HCT116 (cell line): Measurements from ENCODE around the gene YKT6. TPM values are rescaled to one million over a fixed set of nuclear protein-coding genes. Genes with fewer than 3 reads are reported as not detected.

Experiments
- ATAC-seq: fragments of 200-7000 bp; cut with Tn5 transposase; 2 replicates; pipeline ENCODE4 v1.9.1; 2020; ENCODE audit warnings: mild to moderate bottlenecking, moderate library complexity
- BruUV-seq: library from RNA; stranded (reverse); fragments of 400-500 nt; replicated peaks from 2 replicates; lab custom pipeline; 2021; lab: Mats Ljungman, UMichigan
- CTCF ChIA-PET: fragments of 300-600 bp; sonication (Branson Sonifier 250); formaldehyde crosslinking; loops from one replicate; lab custom pipeline; 2021; ENCODE audit warnings: antibody characterized with exemption; lab: Charles Lee
- POLR2A ChIA-PET: fragments of 300-600, 350-600 bp; sonication (Branson Sonifier 250); formaldehyde crosslinking; loops from one replicate; lab custom pipeline; 2021; ENCODE audit warnings: antibody characterized with exemption; lab: Charles Lee
- RAD21 ChIA-PET, 2 experiments: fragments of 300-600 bp; sonication (Branson Sonifier 250); formaldehyde crosslinking; loops; one replicate each; lab custom pipeline; 2023; ENCODE audit warnings: low total read pairs in 2 of 2; ENCODE audit not compliant: uncharacterized antibody in 2 of 2, unreplicated experiment in 2 of 2, low non-redundant PET in 1 of 2; lab: Charles Lee
- DNase-seq: peaks from one replicate; pipeline ENCODE4 v3.0.0-alpha.2; 2010; ENCODE audit warnings: low read depth, low spot score
- H2AFZ ChIP-seq: fragments of 200-600 bp; shearing (Covaris generic), sonication (generic); 2 replicates; pipeline ENCODE4 v1.6.1; 2017; ENCODE audit warnings: low read depth, mixed run types, mixed read lengths, antibody characterized with exemption, low read length; ENCODE audit not compliant: poor library complexity, severe bottlenecking
- H3K27ac ChIP-seq: 2 replicates; pipeline ENCODE4 v1.5.1; 2012; ENCODE audit warnings: low read depth, low read length
- H3K27me3 ChIP-seq: fragments of 200-600 bp; sonication (generic); 2 replicates; pipeline ENCODE4 v1.6.1; 2016; ENCODE audit warnings: mixed run types, low read length, mixed read lengths; ENCODE audit not compliant: insufficient read depth
- H3K36me3 ChIP-seq, 2 experiments: fragments of 200-500 bp in 1 of 2; fragments of 200-600 bp in 1 of 2; sonication (Bioruptor generic) in 1 of 2; sonication (generic) in 1 of 2; 2 replicates each; pipeline versions ENCODE4 v1.5.1 to v1.6.1; 2014 to 2016; ENCODE audit warnings: low read length in 2 of 2, inconsistent platforms in 1 of 2, mixed read lengths in 1 of 2, mixed run types in 1 of 2; ENCODE audit not compliant: insufficient read depth in 2 of 2, control insufficient read depth in 1 of 2
- H3K4me1 ChIP-seq, 2 experiments: fragments of 200-600 bp in 1 of 2; sonication (generic) in 1 of 2; 2 replicates each; pipeline versions ENCODE4 v1.5.1 to v1.6.1; 2012 to 2017; ENCODE audit warnings: low read length in 2 of 2, inconsistent platforms in 1 of 2, mild to moderate bottlenecking in 1 of 2, mixed read lengths in 1 of 2, mixed run types in 1 of 2, moderate library complexity in 1 of 2; ENCODE audit not compliant: insufficient read depth in 2 of 2, control insufficient read depth in 1 of 2
- H3K4me2 ChIP-seq: fragments of 200-600 bp; sonication (generic); 2 replicates; pipeline ENCODE4 v1.6.1; 2017; ENCODE audit warnings: mixed run types, low read length, mixed read lengths
- H3K4me3 ChIP-seq, 2 experiments: fragments of 200-600 bp in 1 of 2; sonication (generic) in 1 of 2; replicated peaks in 1 of 2; 2 replicates each; pipeline ENCODE4 v1.5.1; 2011 to 2016; ENCODE audit warnings: low read length in 2 of 2, control low read depth in 1 of 2, low read depth in 1 of 2, mild to moderate bottlenecking in 1 of 2, mixed read lengths in 1 of 2, mixed run types in 1 of 2
- H3K79me2 ChIP-seq: fragments of 200-600 bp; sonication (generic); 2 replicates; pipeline ENCODE4 v1.6.1; 2017; ENCODE audit warnings: mild to moderate bottlenecking, mixed run types, low read length, moderate library complexity, mixed read lengths; ENCODE audit not compliant: insufficient read depth
- H3K9ac ChIP-seq: fragments of 200-600 bp; sonication (generic); 2 replicates; pipeline ENCODE4 v1.6.1; 2016; ENCODE audit warnings: low read length, mixed read lengths
- H3K9me2 ChIP-seq: fragments of 200-600 bp; sonication (generic), shearing (Covaris generic); 2 replicates; pipeline ENCODE4 v1.6.1; 2017; ENCODE audit warnings: mixed run types, mild to moderate bottlenecking, moderate library complexity; ENCODE audit not compliant: insufficient read depth
- H3K9me3 ChIP-seq, 2 experiments: fragments of 200-500 bp in 1 of 2; fragments of 200-600 bp in 1 of 2; sonication (Bioruptor generic) in 1 of 2; sonication (generic) in 1 of 2; 2 replicates each; pipeline ENCODE4 v1.6.1; 2014 to 2017; ENCODE audit warnings: low read length in 2 of 2, mixed read lengths in 2 of 2, inconsistent platforms in 1 of 2, low read depth in 1 of 2, mild to moderate bottlenecking in 1 of 2, mixed run types in 1 of 2, moderate library complexity in 1 of 2; ENCODE audit not compliant: control insufficient read depth in 1 of 2, insufficient read depth in 1 of 2
- H4K20me1 ChIP-seq: fragments of 200-600 bp; sonication (generic), shearing (Covaris generic); 2 replicates; pipeline ENCODE4 v1.6.1; 2017; ENCODE audit warnings: mixed run types, mild to moderate bottlenecking, moderate library complexity; ENCODE audit not compliant: insufficient read depth
- ATF3 ChIP-seq: IDR thresholded peaks from 2 replicates; pipeline ENCODE4 v1.6.1; 2012
- CBX3 ChIP-seq: IDR thresholded peaks from 2 replicates; pipeline ENCODE4 v1.6.1; 2012; ENCODE audit warnings: low read depth
- CEBPB ChIP-seq: IDR thresholded peaks from 2 replicates; pipeline ENCODE4 v1.6.1; 2012; ENCODE audit warnings: low read depth
- CTCF ChIP-seq, 3 experiments: fragments of 200-600 bp in 1 of 3; sonication (generic) in 1 of 3; IDR thresholded peaks in 2 of 3; conservative IDR thresholded peaks in 1 of 3; 2 replicates each; pipeline ENCODE4 v1.5.1; 2012 to 2017; ENCODE audit warnings: low read depth in 2 of 3, low read length in 2 of 3, antibody characterized with exemption in 1 of 3, borderline replicate concordance in 1 of 3, control low read depth in 1 of 3, mild to moderate bottlenecking in 1 of 3, mixed read lengths in 1 of 3, mixed run types in 1 of 3, moderate library complexity in 1 of 3; ENCODE audit not compliant: insufficient read depth in 1 of 3
- EGR1 ChIP-seq: IDR thresholded peaks from 2 replicates; pipeline ENCODE4 v1.6.1; 2012; ENCODE audit warnings: low read depth
- ELF1 ChIP-seq: IDR thresholded peaks from 2 replicates; pipeline ENCODE4 v1.6.1; 2012; ENCODE audit warnings: low read depth, borderline replicate concordance
- EZH2phosphoT487 ChIP-seq: fragments of 200-600 bp; IDR thresholded peaks from 2 replicates; pipeline ENCODE4 v1.6.1; 2018; ENCODE audit warnings: antibody characterized with exemption, borderline replicate concordance
- FOSL1 ChIP-seq: IDR thresholded peaks from 2 replicates; pipeline ENCODE4 v1.6.1; 2012; ENCODE audit warnings: low read depth
- JUND ChIP-seq: IDR thresholded peaks from 2 replicates; pipeline ENCODE4 v1.6.1; 2012
- MAX ChIP-seq: IDR thresholded peaks from 2 replicates; pipeline ENCODE4 v1.6.1; 2012
- POLR2A ChIP-seq: IDR thresholded peaks from 2 replicates; pipeline ENCODE4 v1.7.0; 2011; ENCODE audit warnings: borderline replicate concordance; ENCODE audit not compliant: insufficient read depth, insufficient read length; ENCODE audit errors: extremely low read depth
- POLR2AphosphoS5 ChIP-seq: IDR thresholded peaks from 2 replicates; pipeline ENCODE4 v1.6.1; 2011; ENCODE audit warnings: mild to moderate bottlenecking, low read depth, low read length, moderate library complexity
- SIN3A ChIP-seq: IDR thresholded peaks from 2 replicates; pipeline ENCODE4 v1.6.1; 2012; ENCODE audit warnings: low read depth
- SP1 ChIP-seq: IDR thresholded peaks from 2 replicates; pipeline ENCODE4 v1.6.1; 2012; ENCODE audit warnings: low read depth
- SRF ChIP-seq: IDR thresholded peaks from 2 replicates; pipeline ENCODE4 v1.6.1; 2012; ENCODE audit warnings: low read depth
- YY1 ChIP-seq: IDR thresholded peaks from 2 replicates; pipeline ENCODE4 v1.6.1; 2011; ENCODE audit warnings: low read length, low read depth, moderate library complexity, mild to moderate bottlenecking; ENCODE audit not compliant: insufficient replicate concordance; ENCODE audit errors: extremely low read depth
- ZBTB33 ChIP-seq: IDR thresholded peaks from 2 replicates; pipeline ENCODE4 v1.6.1; 2011; ENCODE audit warnings: mild to moderate bottlenecking, low read length, moderate library complexity; ENCODE audit not compliant: insufficient replicate concordance; ENCODE audit errors: extremely low read depth
- ZFX ChIP-seq: fragments of 450-650 bp; IDR thresholded peaks from 2 replicates; pipeline ENCODE4 v1.6.1; 2017
- ZNF274 ChIP-seq: fragments of 200-500 bp; sonication (Bioruptor generic); IDR thresholded peaks from 2 replicates; pipeline ENCODE4 v1.6.1; 2014; ENCODE audit warnings: mild to moderate bottlenecking, low read depth, low read length, inconsistent platforms
- intact Hi-C: fragments of 100-400 bp; cut with micrococcal nuclease; formaldehyde crosslinking; loops from 2 replicates; pipeline ENCODE4 v1.10.0; 2022
- total RNA-seq: library from RNA; stranded (reverse); gene quantifications from one replicate; pipeline ENCODE4 v1.2.1, GENCODE V29; 2021; ENCODE audit not compliant: unreplicated experiment

The YKT6 gene
- total RNA-seq, 1 experiment from 2014 or later: 84.8 TPM

- intact Hi-C loops: no loop called here
Measured at GRCh38 chr7:44223362-44224079, 22.7 kb downstream of the YKT6 start.

More at GRCh38 chr7:44223362-44224079, 22.7 kb downstream of the YKT6 start:
- Histone ChIP-seq H3K36me3 (no peaks in the 10 kb centered on the region), H2AFZ (no peak overlapping the region), H3K9ac (no peak overlapping the region), H3K4me1 (no peaks in the 10 kb centered on the region), H3K4me2 (no peak overlapping the region), H3K27ac (no peak overlapping the region), H3K9me2 (no peaks in the 10 kb centered on the region), H3K79me2 (no peaks in the 10 kb centered on the region), H3K4me3 (no peak overlapping the region), H3K9me3 (no peaks in the 10 kb centered on the region), H3K27me3 (no peaks in the 10 kb centered on the region), H4K20me1 (no peaks in the 10 kb centered on the region)
- CTCF ChIA-PET: interaction anchor here (2.4 kb wide), 1 partner anchor 17 kb away, joined by 6 read pairs; no protein-coding TSS in a partner anchor
- POLR2A ChIA-PET: no interaction called here
- TF ChIP-seq JUND (no peak), ZFX (no peak), EZH2phosphoT487 (no peak), ZBTB33 (no peak), MAX (no peak), SIN3A (no peak), SP1 (no peak), POLR2A (no peak), FOSL1 (no peak), ATF3 (no peak), SRF (no peak), ELF1 (no peak), EGR1 (no peak), POLR2AphosphoS5 (no peak), CEBPB (no peak), YY1 (no peak), CBX3 (no peak), CTCF (IDR thresholded peaks at IDR 0.05 in 2 of 3, conservative IDR thresholded peaks at IDR 0.05 in 1 of 3; ENCODE audit: borderline replicate concordance in 1 of 3, insufficient read depth in 1 of 3, low read depth in 2 of 3, low read length in 2 of 3) (no peak), ZNF274 (no peak)
- DNase-seq: no peak
- ATAC-seq: no peak
- BruUV-seq: no TSS peak
- RAD21 ChIA-PET: interaction anchor here in 1 of 2 experiments (0.6 kb wide), 1 partner anchor 237 kb away, joined by 3 read pairs; no protein-coding TSS in a partner anchor
